ENCODE results near the gene SLIT3. TPM values are rescaled to one million over a fixed set of nuclear protein-coding genes. Genes with fewer than 3 reads are reported as not detected.

Gene SLIT3
- total RNA-seq, 4 donors from 2014 or later: 0.72 to 37.4 (median 5.3) TPM

- 79 to 91% methylated on average over 3 of the region's 3 CpGs for WGBS, 2 donors
- Histone ChIP-seq H3K4me3 (no peak overlapping the region), H3K9me3 (no peaks in the 10 kb centered on the region), H3K4me1 (peaks cover 0 to 11% (median 3%) of the 10 kb centered on the region in 3 donors), H3K36me3 (no peaks in the 10 kb centered on the region), H3K27ac (no peak overlapping the region), H3K27me3 (peaks cover 0 to 33% (median 0%) of the 10 kb centered on the region in 4 donors)
- TF ChIP-seq CTCF (IDR thresholded peaks at IDR 0.05): no peak
- TF ChIP-seq POLR2A (IDR thresholded peaks at IDR 0.05): no peak
- intact Hi-C loops (cut with DNase I): no loop called here
- DNase-seq: no peak
Observed at GRCh38 chr5:168800701-168801100, 500.2 kb downstream of the SLIT3 start.

GRCh38 chr5:168798065-168799023 lies 502.6 kb downstream of the SLIT3 start:
- Histone ChIP-seq H3K36me3 (no peaks in the 10 kb centered on the region), H3K27me3 (peaks cover 0 to 55% (median 0%) of the 10 kb centered on the region in 4 donors), H3K4me3 (no peak overlapping the region), H3K9me3 (no peaks in the 10 kb centered on the region), H3K4me1 (peaks cover 0 to 23% (median 3%) of the 10 kb centered on the region in 3 donors), H3K27ac (no peak overlapping the region)
- no peak for DNase-seq
- intact Hi-C loops (cut with DNase I): no loop called here
- WGBS, 2 donors: 67 to 76% methylated on average over 4 of the region's 5 CpGs
- TF ChIP-seq CTCF (IDR thresholded peaks at IDR 0.05) (no peak), POLR2A (IDR thresholded peaks at IDR 0.05) (no peak)

GRCh38 chr5:168796593-168797580 lies 504.1 kb downstream of the SLIT3 start:
- Histone ChIP-seq H3K4me1 (peaks cover 0 to 23% (median 3%) of the 10 kb centered on the region in 3 donors), H3K27me3 (peaks cover 0 to 63% (median 0%) of the 10 kb centered on the region in 4 donors), H3K36me3 (no peaks in the 10 kb centered on the region), H3K27ac (no peak overlapping the region), H3K4me3 (no peak overlapping the region), H3K9me3 (no peaks in the 10 kb centered on the region)
- intact Hi-C loops (cut with DNase I): no loop called here
- TF ChIP-seq POLR2A (IDR thresholded peaks at IDR 0.05): no peak
- no peak for TF ChIP-seq CTCF (IDR thresholded peaks at IDR 0.05)
- 56 to 73% methylated on average over 11 of the region's 12 CpGs for WGBS, 2 donors
- no peak for DNase-seq

GRCh38 chr5:168796000-168796399 lies 504.9 kb downstream of the SLIT3 start:
- intact Hi-C loops (cut with DNase I): no loop called here
- no peak overlapping the region for H3K4me3 ChIP-seq
- no peak for TF ChIP-seq CTCF (IDR thresholded peaks at IDR 0.05)
- TF ChIP-seq POLR2A (IDR thresholded peaks at IDR 0.05): no peak
- H3K4me1 ChIP-seq: peaks cover 0 to 23% (median 3%) of the 10 kb centered on the region in 3 donors
- no peak for DNase-seq
- H3K9me3 ChIP-seq: no peaks in the 10 kb centered on the region
- WGBS, 2 donors: 60 to 83% methylated on average over 2 to 3 of the region's 4 CpGs
- no peak overlapping the region for H3K27ac ChIP-seq
- no peaks in the 10 kb centered on the region for H3K36me3 ChIP-seq
- peaks cover 0 to 62% (median 0%) of the 10 kb centered on the region in 4 donors for H3K27me3 ChIP-seq
